GM10266 (cell line): Measurements from ENCODE around the gene GSAP.

Source experiments
- DNase-seq: peaks from one replicate; pipeline ENCODE4 v3.0.0; 2012; ENCODE audit errors: extremely low spot score
- CTCF ChIP-seq: IDR thresholded peaks from 2 replicates; pipeline ENCODE4 v1.5.1; 2012; ENCODE audit warnings: mild to moderate bottlenecking, low read depth; ENCODE audit not compliant: control insufficient read depth, insufficient read depth; ENCODE audit errors: missing control alignments

Gene GSAP

GRCh38 chr7:77426052-77426404, 9.9 kb upstream of the GSAP start:
- DNase-seq: peak; percentile 43
- no peak for TF ChIP-seq CTCF

- no peak for TF ChIP-seq CTCF
- no peak for DNase-seq
These were observed 9.2 kb upstream of the GSAP start for GRCh38 chr7:77425101-77426051.

- no peak for DNase-seq
- TF ChIP-seq CTCF: no peak
These were observed 6.4 kb upstream of the GSAP start for GRCh38 chr7:77422500-77422899.

GRCh38 chr7:77420986-77421672, 5.0 kb upstream of the GSAP start:
- no peak for TF ChIP-seq CTCF
- DNase-seq: no peak

- TF ChIP-seq CTCF: no peak
- DNase-seq: no peak
These were observed 4.3 kb upstream of the GSAP start for GRCh38 chr7:77420438-77420837.

- no peak for DNase-seq
These were observed 3.0 kb upstream of the GSAP start for GRCh38 chr7:77419102-77419501.

More at GRCh38 chr7:77419102-77419501, 3.0 kb upstream of the GSAP start:
- TF ChIP-seq CTCF: no peak
